ENCODE results near the gene IL19. TPM values are rescaled to one million over a fixed set of nuclear protein-coding genes. Genes with fewer than 3 reads are reported as not detected.

Gene IL19
- total and polyA plus RNA-seq, 9 donors: not detected

DNA sequence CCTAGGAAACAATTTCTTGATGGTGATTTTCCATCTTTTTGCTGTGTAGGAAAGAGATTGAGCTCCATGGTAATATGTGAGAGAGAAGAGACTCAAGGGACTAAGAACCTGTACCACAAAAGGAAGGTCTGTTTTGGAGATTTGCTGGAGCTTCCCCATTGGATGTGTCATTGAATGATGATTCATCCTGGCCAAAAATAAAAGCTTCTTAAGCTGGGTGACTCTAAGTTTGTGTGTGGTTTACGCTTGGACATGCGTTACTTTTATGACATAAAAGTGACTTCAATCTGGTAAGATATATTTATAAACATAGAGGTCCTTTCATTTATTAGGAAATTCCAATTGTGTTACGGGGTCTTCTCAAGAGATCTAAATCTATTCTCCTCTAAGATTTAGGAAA is 17.4 kb upstream of the IL19 start:
- TF ChIP-seq EP300 (IDR thresholded peaks at IDR 0.05): no peak
- TF ChIP-seq, protein P1, sequence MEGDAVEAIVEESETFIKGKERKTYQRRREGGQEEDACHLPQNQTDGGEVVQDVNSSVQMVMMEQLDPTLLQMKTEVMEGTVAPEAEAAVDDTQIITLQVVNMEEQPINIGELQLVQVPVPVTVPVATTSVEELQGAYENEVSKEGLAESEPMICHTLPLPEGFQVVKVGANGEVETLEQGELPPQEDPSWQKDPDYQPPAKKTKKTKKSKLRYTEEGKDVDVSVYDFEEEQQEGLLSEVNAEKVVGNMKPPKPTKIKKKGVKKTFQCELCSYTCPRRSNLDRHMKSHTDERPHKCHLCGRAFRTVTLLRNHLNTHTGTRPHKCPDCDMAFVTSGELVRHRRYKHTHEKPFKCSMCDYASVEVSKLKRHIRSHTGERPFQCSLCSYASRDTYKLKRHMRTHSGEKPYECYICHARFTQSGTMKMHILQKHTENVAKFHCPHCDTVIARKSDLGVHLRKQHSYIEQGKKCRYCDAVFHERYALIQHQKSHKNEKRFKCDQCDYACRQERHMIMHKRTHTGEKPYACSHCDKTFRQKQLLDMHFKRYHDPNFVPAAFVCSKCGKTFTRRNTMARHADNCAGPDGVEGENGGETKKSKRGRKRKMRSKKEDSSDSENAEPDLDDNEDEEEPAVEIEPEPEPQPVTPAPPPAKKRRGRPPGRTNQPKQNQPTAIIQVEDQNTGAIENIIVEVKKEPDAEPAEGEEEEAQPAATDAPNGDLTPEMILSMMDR (IDR thresholded peaks at IDR 0.05): no peak
- TF ChIP-seq POLR2A (IDR thresholded peaks at IDR 0.05): no peak
- 85 to 93% (median 92%) methylated on average over 3 of the region's 3 CpGs for WGBS, 3 donors
- no peak for DNase-seq
- Histone ChIP-seq H3K9me3 (no peaks in the 10 kb centered on the region), H3K27ac (no peak overlapping the region), H3K4me3 (no peak overlapping the region), H3K27me3 (no peaks in the 10 kb centered on the region), H3K36me3 (no peaks in the 10 kb centered on the region), H3K4me1 (ENCODE audit: insufficient read depth) (no peaks in the 10 kb centered on the region)
- intact Hi-C loops (cut with DNase I): no loop called here

DNA sequence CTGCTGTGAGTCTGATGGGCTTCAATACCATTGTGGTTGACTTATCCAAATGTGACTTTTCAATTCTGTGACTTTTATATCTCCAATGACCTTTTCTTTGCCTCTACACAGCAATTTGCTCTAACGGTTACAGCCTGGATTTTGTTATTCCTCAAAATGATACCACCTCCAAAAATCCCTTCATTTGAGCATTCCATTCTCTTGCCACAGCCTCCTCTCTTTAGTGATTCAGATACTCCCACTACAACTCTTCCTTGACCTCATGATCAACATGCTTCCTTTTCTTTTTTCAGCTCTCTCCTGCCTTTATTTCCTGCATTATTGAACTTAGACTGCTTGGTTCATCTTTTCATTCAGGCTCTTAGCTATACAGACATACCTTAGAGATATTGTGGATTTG is 16.6 kb upstream of the IL19 start:
- DNase-seq: no peak
- WGBS, 3 donors: 2 to 9% (median 5%) methylated on average over 1 of the region's 1 CpG
- no peaks in the 10 kb centered on the region for H3K9me3 ChIP-seq
- H3K4me1 ChIP-seq (ENCODE audit: insufficient read depth): no peaks in the 10 kb centered on the region
- no peaks in the 10 kb centered on the region for H3K36me3 ChIP-seq
- no peak overlapping the region for H3K27ac ChIP-seq
- no peaks in the 10 kb centered on the region for H3K27me3 ChIP-seq
- intact Hi-C loops (cut with DNase I): no loop called here
- TF ChIP-seq, protein P1 (IDR thresholded peaks at IDR 0.05): no peak
- no peak for TF ChIP-seq EP300 (IDR thresholded peaks at IDR 0.05)
- no peak overlapping the region for H3K4me3 ChIP-seq

GRCh38 chr1:206757524-206758266 is 12.9 kb upstream of the IL19 start:
- H3K27me3 ChIP-seq: no peaks in the 10 kb centered on the region
- no peaks in the 10 kb centered on the region for H3K9me3 ChIP-seq
- DNase-seq: no peak
- no peaks in the 10 kb centered on the region for H3K36me3 ChIP-seq
- H3K27ac ChIP-seq: no peak overlapping the region
- no peaks in the 10 kb centered on the region for H3K4me1 ChIP-seq (ENCODE audit: insufficient read depth)
- intact Hi-C loops (cut with DNase I): no loop called here
- no peak overlapping the region for H3K4me3 ChIP-seq
- TF ChIP-seq, protein P1 (IDR thresholded peaks at IDR 0.05): no peak
- TF ChIP-seq POLR2A (IDR thresholded peaks at IDR 0.05) (no peak), EP300 (IDR thresholded peaks at IDR 0.05) (no peak)
- 85 to 86% (median 86%) methylated on average over 13 of the region's 13 CpGs for WGBS, 3 donors

GRCh38 chr1:206760590-206760989 is 10.0 kb upstream of the IL19 start:
- Histone ChIP-seq H3K4me3 (no peak overlapping the region), H3K9me3 (no peaks in the 10 kb centered on the region), H3K4me1 (ENCODE audit: insufficient read depth) (no peaks in the 10 kb centered on the region), H3K36me3 (no peaks in the 10 kb centered on the region), H3K27ac (no peak overlapping the region), H3K27me3 (no peaks in the 10 kb centered on the region)
- WGBS, 3 donors: 52 to 67% (median 54%) methylated on average over 1 of the region's 1 CpG
- intact Hi-C loops (cut with DNase I): no loop called here
- DNase-seq: no peak
- TF ChIP-seq, protein P1 (IDR thresholded peaks at IDR 0.05): no peak
- TF ChIP-seq POLR2A (IDR thresholded peaks at IDR 0.05): no peak
- TF ChIP-seq EP300 (IDR thresholded peaks at IDR 0.05): no peak
